ENCODE data around the gene RHOBTB3. TPM values are rescaled to one million over a fixed set of nuclear protein-coding genes. Genes with fewer than 3 reads are reported as not detected.

Gene RHOBTB3
- total RNA-seq, 2 experiments from 2014 or later = 0.06 to 0.61 TPM

GRCh38 chr5:95748133-95748532 is 17.0 kb downstream of the RHOBTB3 start:
- H3K4me1 Mint-ChIP-seq = peaks cover 3% of the 10 kb centered on the region
- H3K4me3 Mint-ChIP-seq = no peak overlapping the region
- no peaks in the 10 kb centered on the region for H3K9me3 Mint-ChIP-seq
- no peak overlapping the region for H3K27ac Mint-ChIP-seq
- DNase-seq (no peak), ATAC-seq (ENCODE audit: low read depth) (no peak)
- peaks cover 2% of the 10 kb centered on the region for H3K36me3 Mint-ChIP-seq
- H3K27me3 Mint-ChIP-seq = peaks cover 7% of the 10 kb centered on the region
- POLR2A ChIA-PET = no interaction called here

GRCh38 chr5:95754545-95754944 is 23.4 kb downstream of the RHOBTB3 start:
- Mint-ChIP-seq H3K27me3 (no peaks in the 10 kb centered on the region), H3K9me3 (no peaks in the 10 kb centered on the region), H3K4me1 (peaks cover 3% of the 10 kb centered on the region), H3K4me3 (no peak overlapping the region), H3K27ac (no peak overlapping the region), H3K36me3 (no peaks in the 10 kb centered on the region)
- no peak for ATAC-seq (ENCODE audit: low read depth)
- DNase-seq = no peak
- POLR2A ChIA-PET = no interaction called here

GRCh38 chr5:95759005-95759404 is 27.9 kb downstream of the RHOBTB3 start:
- peaks cover 32% of the 10 kb centered on the region for H3K4me1 Mint-ChIP-seq
- no peak overlapping the region for H3K4me3 Mint-ChIP-seq
- no peaks in the 10 kb centered on the region for H3K27me3 Mint-ChIP-seq
- H3K27ac Mint-ChIP-seq = no peak overlapping the region
- ATAC-seq (ENCODE audit: low read depth) (no peak), DNase-seq (no peak)
- POLR2A ChIA-PET = no interaction called here
- H3K36me3 Mint-ChIP-seq = no peaks in the 10 kb centered on the region
- H3K9me3 Mint-ChIP-seq = no peaks in the 10 kb centered on the region

- POLR2A ChIA-PET = interaction anchor here (1.1 kb wide), 1 partner anchor 113 kb away, joined by 5 read pairs; the partner anchor contains the start of gene RFESD
- peaks cover 1% of the 10 kb centered on the region for H3K27me3 Mint-ChIP-seq
- DNase-seq (no peak), ATAC-seq (ENCODE audit: low read depth) (no peak)
- H3K4me1 Mint-ChIP-seq = peaks cover 32% of the 10 kb centered on the region
- H3K27ac Mint-ChIP-seq = peak overlapping the region; percentile 40
- H3K9me3 Mint-ChIP-seq = no peaks in the 10 kb centered on the region
- no peak overlapping the region for H3K4me3 Mint-ChIP-seq
- no peaks in the 10 kb centered on the region for H3K36me3 Mint-ChIP-seq
Measured at GRCh38 chr5:95759634-95760033, 28.5 kb downstream of the RHOBTB3 start.

GRCh38 chr5:95760273-95761191 is 29.4 kb downstream of the RHOBTB3 start:
- DNase-seq = no peak
- Mint-ChIP-seq H3K4me3 (peak overlapping the region; percentile 78), H3K36me3 (no peaks in the 10 kb centered on the region), H3K27ac (peak overlapping the region; percentile 92), H3K9me3 (no peaks in the 10 kb centered on the region), H3K4me1 (peaks cover 32% of the 10 kb centered on the region), H3K27me3 (peaks cover 7% of the 10 kb centered on the region)
- ATAC-seq (ENCODE audit: low read depth) = peak; percentile 90
- POLR2A ChIA-PET = interaction anchor here (1.1 kb wide), 1 partner anchor 114 kb away, joined by 5 read pairs; the partner anchor contains the start of gene RFESD

- Mint-ChIP-seq H3K27ac (peak overlapping the region; percentile 80), H3K4me3 (peak overlapping the region; percentile 54), H3K36me3 (no peaks in the 10 kb centered on the region), H3K9me3 (no peaks in the 10 kb centered on the region), H3K27me3 (peaks cover 7% of the 10 kb centered on the region), H3K4me1 (peaks cover 32% of the 10 kb centered on the region)
- POLR2A ChIA-PET = interaction anchor here (0.6 to 1.4 kb wide), 4 partner anchors 58 to 1254 kb away, joined by 3 to 5 read pairs (median 4); no protein-coding TSS in a partner anchor
- ATAC-seq (ENCODE audit: low read depth) = no peak
- DNase-seq = no peak
Measured at GRCh38 chr5:95761771-95762651, 30.9 kb downstream of the RHOBTB3 start.

- ATAC-seq (ENCODE audit: low read depth) (no peak), DNase-seq (no peak)
- H3K9me3 Mint-ChIP-seq = no peaks in the 10 kb centered on the region
- H3K27ac Mint-ChIP-seq = peak overlapping the region; percentile 12
- H3K4me1 Mint-ChIP-seq = peaks cover 32% of the 10 kb centered on the region
- no peak overlapping the region for H3K4me3 Mint-ChIP-seq
- H3K27me3 Mint-ChIP-seq = peaks cover 7% of the 10 kb centered on the region
- no peaks in the 10 kb centered on the region for H3K36me3 Mint-ChIP-seq
- POLR2A ChIA-PET = interaction anchor here (0.6 to 1.4 kb wide), 2 partner anchors 115 to 117 kb away, joined by 3 to 4 read pairs; no protein-coding TSS in a partner anchor
Measured at GRCh38 chr5:95762652-95763041, 31.5 kb downstream of the RHOBTB3 start.

- POLR2A ChIA-PET = no interaction called here
- peaks cover 7% of the 10 kb centered on the region for H3K27me3 Mint-ChIP-seq
- ATAC-seq (ENCODE audit: low read depth) (no peak), DNase-seq (no peak)
- H3K9me3 Mint-ChIP-seq = no peaks in the 10 kb centered on the region
- H3K4me3 Mint-ChIP-seq = no peak overlapping the region
- H3K27ac Mint-ChIP-seq = no peak overlapping the region
- peaks cover 32% of the 10 kb centered on the region for H3K4me1 Mint-ChIP-seq
- no peaks in the 10 kb centered on the region for H3K36me3 Mint-ChIP-seq
Measured at GRCh38 chr5:95763941-95764340, 32.8 kb downstream of the RHOBTB3 start.

GRCh38 chr5:95768731-95769130 is 37.6 kb downstream of the RHOBTB3 start:
- no peaks in the 10 kb centered on the region for H3K36me3 Mint-ChIP-seq
- no peak overlapping the region for H3K4me3 Mint-ChIP-seq
- peaks cover 21% of the 10 kb centered on the region for H3K27me3 Mint-ChIP-seq
- peaks cover 6% of the 10 kb centered on the region for H3K4me1 Mint-ChIP-seq
- H3K9me3 Mint-ChIP-seq = no peaks in the 10 kb centered on the region
- DNase-seq = no peak
- POLR2A ChIA-PET = interaction anchor here (1.7 kb wide), 1 partner anchor 10 kb away, joined by 10 read pairs; no protein-coding TSS in a partner anchor
- H3K27ac Mint-ChIP-seq = no peak overlapping the region
- no peak for ATAC-seq (ENCODE audit: low read depth)

GRCh38 chr5:95770830-95771708 is 39.9 kb downstream of the RHOBTB3 start:
- peaks cover 14% of the 10 kb centered on the region for H3K27me3 Mint-ChIP-seq
- POLR2A ChIA-PET = no interaction called here

GRCh38 chr5:95771892-95772291 is 40.8 kb downstream of the RHOBTB3 start:
- POLR2A ChIA-PET = no interaction called here

More at GRCh38 chr5:95770830-95771708, 39.9 kb downstream of the RHOBTB3 start:
- ATAC-seq (ENCODE audit: low read depth) (no peak), DNase-seq (no peak)
- H3K36me3 Mint-ChIP-seq = no peaks in the 10 kb centered on the region
- no peaks in the 10 kb centered on the region for H3K9me3 Mint-ChIP-seq
- peaks cover 6% of the 10 kb centered on the region for H3K4me1 Mint-ChIP-seq
- H3K4me3 Mint-ChIP-seq = no peak overlapping the region
- H3K27ac Mint-ChIP-seq = no peak overlapping the region

GRCh38 chr5:95773335-95774059 is 42.4 kb downstream of the RHOBTB3 start:
- ATAC-seq (ENCODE audit: low read depth) = no peak
- Mint-ChIP-seq H3K4me3 (no peak overlapping the region), H3K4me1 (peaks cover 6% of the 10 kb centered on the region)

More at GRCh38 chr5:95771892-95772291, 40.8 kb downstream of the RHOBTB3 start:
- ATAC-seq (ENCODE audit: low read depth) = no peak
- H3K4me3 Mint-ChIP-seq = no peak overlapping the region
- H3K4me1 Mint-ChIP-seq = peaks cover 6% of the 10 kb centered on the region
- no peaks in the 10 kb centered on the region for H3K9me3 Mint-ChIP-seq
- no peak for DNase-seq
- no peak overlapping the region for H3K27ac Mint-ChIP-seq
- H3K27me3 Mint-ChIP-seq = peaks cover 14% of the 10 kb centered on the region
- H3K36me3 Mint-ChIP-seq = no peaks in the 10 kb centered on the region

More at GRCh38 chr5:95773335-95774059, 42.4 kb downstream of the RHOBTB3 start:
- peaks cover 14% of the 10 kb centered on the region for H3K27me3 Mint-ChIP-seq
- POLR2A ChIA-PET = no interaction called here
- no peak overlapping the region for H3K27ac Mint-ChIP-seq
- H3K9me3 Mint-ChIP-seq = no peaks in the 10 kb centered on the region
- H3K36me3 Mint-ChIP-seq = no peaks in the 10 kb centered on the region
- no peak for DNase-seq
